Measurements from ENCODE around the gene KRTAP10-1.

Gene KRTAP10-1

DNA sequence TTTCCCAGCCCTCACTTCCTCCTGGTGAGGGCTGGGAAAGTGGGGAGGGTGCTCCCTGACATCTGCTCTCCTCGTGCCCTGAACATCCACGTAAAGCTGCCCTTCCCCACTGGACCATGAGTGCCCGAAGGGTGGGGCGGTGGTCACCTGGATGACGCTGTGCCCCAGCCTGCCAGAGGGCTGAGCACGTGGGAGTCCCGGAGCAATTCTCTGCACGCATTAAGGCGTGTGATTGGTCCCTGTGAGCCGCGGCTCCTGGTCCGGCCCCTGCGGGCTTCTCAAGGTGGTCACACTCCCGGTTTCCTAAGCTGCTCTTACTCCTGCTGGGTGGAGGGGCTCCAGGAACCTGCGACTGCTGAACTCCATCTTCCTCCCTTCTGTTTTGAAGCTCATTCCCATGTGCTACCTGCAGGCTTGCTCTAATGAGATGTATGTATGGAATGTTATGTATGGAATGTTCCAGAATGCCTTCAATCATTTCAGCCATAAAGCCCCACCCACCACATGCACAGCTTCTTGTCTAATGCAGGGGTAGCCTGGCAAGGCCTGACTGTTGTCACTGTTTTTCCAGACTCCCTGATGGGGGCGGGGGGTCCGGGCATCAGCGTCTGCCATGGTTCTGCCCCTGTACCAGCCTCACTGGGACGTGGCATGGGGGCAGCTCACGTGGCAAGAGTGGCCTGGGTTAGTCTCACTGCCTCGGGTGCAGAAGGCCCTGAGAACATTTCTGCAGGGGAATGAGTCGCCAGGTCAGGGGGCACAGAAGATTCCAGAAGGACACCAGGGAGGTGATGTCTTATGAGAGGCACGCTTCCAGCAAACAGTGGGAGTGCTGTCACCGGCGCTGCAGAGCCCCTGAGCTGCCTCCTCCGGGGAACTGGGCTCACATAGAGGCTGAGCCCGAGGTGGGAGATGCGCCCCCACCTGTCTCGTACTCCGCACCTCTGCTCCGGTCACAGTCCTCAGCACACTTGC, 19.4 kb downstream of the KRTAP10-1 start:
- Histone ChIP-seq H3K27ac (ENCODE audit: low read length) (no peak overlapping the region), H3K4me2 (ENCODE audit: low read length) (no peak overlapping the region), H3K9ac (ENCODE audit: low read length) (no peak overlapping the region), H3K27me3 (ENCODE audit: low read depth, low read length) (no peaks in the 10 kb centered on the region), H3K4me1 (ENCODE audit: low read length) (no peaks in the 10 kb centered on the region), H3K36me3 (replicated peaks; ENCODE audit: low read depth, low read length) (no peaks in the 10 kb centered on the region), H3K79me2 (ENCODE audit: low read length) (no peaks in the 10 kb centered on the region), H3K4me3 (ENCODE audit: low read length) (no peak overlapping the region), H3K9me3 (ENCODE audit: insufficient read depth, low read length) (no peaks in the 10 kb centered on the region), H2AFZ (ENCODE audit: low read depth, low read length) (no peak overlapping the region), H4K20me1 (ENCODE audit: insufficient read depth, low read length) (no peaks in the 10 kb centered on the region)
- TF ChIP-seq EZH2phosphoT487 (IDR thresholded peaks at IDR 0.05; ENCODE audit: low read depth) (no peak), CTCF (IDR thresholded peaks at IDR 0.05; ENCODE audit: low read depth, low read length) (no peak)

- Histone ChIP-seq H3K9me3 (ENCODE audit: insufficient read depth, low read length) (no peaks in the 10 kb centered on the region), H4K20me1 (ENCODE audit: insufficient read depth, low read length) (no peaks in the 10 kb centered on the region), H3K9ac (ENCODE audit: low read length) (no peak overlapping the region), H3K27ac (ENCODE audit: low read length) (no peak overlapping the region), H3K27me3 (ENCODE audit: low read depth, low read length) (no peaks in the 10 kb centered on the region), H3K36me3 (replicated peaks; ENCODE audit: low read depth, low read length) (no peaks in the 10 kb centered on the region), H2AFZ (ENCODE audit: low read depth, low read length) (no peak overlapping the region), H3K79me2 (ENCODE audit: low read length) (no peaks in the 10 kb centered on the region), H3K4me2 (ENCODE audit: low read length) (no peak overlapping the region), H3K4me3 (ENCODE audit: low read length) (no peak overlapping the region), H3K4me1 (ENCODE audit: low read length) (no peaks in the 10 kb centered on the region)
- no peak for TF ChIP-seq EZH2phosphoT487 (IDR thresholded peaks at IDR 0.05; ENCODE audit: low read depth)
- no peak for TF ChIP-seq CTCF (IDR thresholded peaks at IDR 0.05; ENCODE audit: low read depth, low read length)
These were observed 20.4 kb downstream of the KRTAP10-1 start for GRCh38 chr21:44519346-44520325.

- no peak overlapping the region for H3K27ac ChIP-seq (ENCODE audit: low read length)
- H3K27me3 ChIP-seq (ENCODE audit: low read depth, low read length) = no peaks in the 10 kb centered on the region
- no peaks in the 10 kb centered on the region for H3K4me1 ChIP-seq (ENCODE audit: low read length)
- H3K4me3 ChIP-seq (ENCODE audit: low read length) = no peak overlapping the region
- no peak overlapping the region for H3K9ac ChIP-seq (ENCODE audit: low read length)
- no peaks in the 10 kb centered on the region for H3K36me3 ChIP-seq (replicated peaks; ENCODE audit: low read depth, low read length)
- H3K9me3 ChIP-seq (ENCODE audit: insufficient read depth, low read length) = no peaks in the 10 kb centered on the region
- H3K4me2 ChIP-seq (ENCODE audit: low read length) = no peak overlapping the region
- TF ChIP-seq CTCF (IDR thresholded peaks at IDR 0.05; ENCODE audit: low read depth, low read length) = no peak
- no peak for TF ChIP-seq EZH2phosphoT487 (IDR thresholded peaks at IDR 0.05; ENCODE audit: low read depth)
- no peaks in the 10 kb centered on the region for H4K20me1 ChIP-seq (ENCODE audit: insufficient read depth, low read length)
- no peaks in the 10 kb centered on the region for H3K79me2 ChIP-seq (ENCODE audit: low read length)
- no peak overlapping the region for H2AFZ ChIP-seq (ENCODE audit: low read depth, low read length)
These were observed 21.3 kb downstream of the KRTAP10-1 start for GRCh38 chr21:44518686-44519085.
